GM18870 (cell line): Measurements from ENCODE around the gene TYROBP.
"Not testable (repeated sequence)": the region's sequence is repeated elsewhere in the genome, so short reads cannot be mapped to it uniquely, and the experiment has no call there.

Source experiments
- ATAC-seq: cut with Tn5 transposase; IDR thresholded peaks from one replicate; pipeline ENCODE4 v1.9.1; 2021; ENCODE audit warnings: moderate library complexity; ENCODE audit not compliant: unreplicated experiment

The TYROBP gene

DNA sequence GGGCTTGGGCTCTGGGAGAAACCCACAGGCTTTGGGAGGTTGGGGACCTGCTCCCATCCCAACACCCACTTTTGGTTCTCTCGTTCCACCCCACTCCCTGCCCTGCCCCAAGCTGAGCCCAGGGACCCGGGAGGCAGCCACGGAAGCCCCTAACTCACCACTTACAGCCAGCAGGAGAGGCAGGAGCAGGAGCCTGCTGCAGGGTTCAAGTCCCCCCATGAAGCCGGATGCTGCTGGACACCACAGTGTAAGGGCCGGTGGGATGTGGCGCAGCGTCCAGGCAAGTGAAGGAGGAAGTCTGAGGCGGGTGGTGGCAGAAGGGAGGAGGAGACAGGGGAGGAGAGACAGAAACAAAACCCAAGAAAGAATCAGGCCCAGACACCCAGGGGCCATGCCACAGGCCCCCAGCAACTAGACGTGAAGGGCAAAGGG, at the start of gene TYROBP:
Gene TYROBP (minus strand): TSS at position 286 of the 432 bp plus-strand sequence. CDS start 67 bp downstream, at position 219.
- no peak for ATAC-seq

GRCh38 chr19:35957411-35957810, 49.3 kb upstream of the TYROBP start:
- not testable (repeated sequence) for ATAC-seq

DNA sequence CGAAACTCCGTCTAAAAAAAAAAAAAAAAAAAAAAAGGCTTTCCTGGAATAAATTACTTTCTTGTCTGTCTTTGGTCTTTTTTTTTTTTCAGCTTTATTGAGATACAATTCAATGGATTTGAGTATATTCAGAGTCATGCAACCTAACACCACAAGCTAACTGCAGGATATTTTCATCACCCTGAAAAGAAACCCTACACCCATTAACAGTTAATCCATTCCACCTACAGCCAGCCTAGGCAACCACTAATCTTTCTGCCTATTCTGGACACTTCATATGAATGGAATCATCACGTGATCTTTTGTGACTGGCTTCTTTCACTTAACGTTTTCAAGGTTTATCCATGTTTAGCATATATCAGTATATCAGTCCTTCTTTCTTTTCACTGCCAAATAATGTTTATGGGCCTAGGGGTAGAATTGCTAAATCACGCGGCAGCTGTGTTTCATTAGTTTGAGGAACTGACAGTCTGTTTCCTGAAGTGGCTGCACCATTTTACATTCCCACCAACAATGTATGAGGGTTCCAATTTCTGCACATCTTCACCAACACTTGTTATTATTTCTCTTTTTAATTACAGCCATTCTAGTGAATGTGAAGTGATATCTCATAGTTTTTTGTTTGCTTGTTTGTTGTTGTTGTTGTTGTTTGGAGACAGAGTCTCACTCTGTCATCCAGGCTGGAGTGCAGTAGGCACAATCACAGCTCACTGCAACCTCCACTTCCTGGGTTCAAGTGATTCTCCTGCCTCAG, 48.0 kb upstream of the TYROBP start:
- ATAC-seq: no peak

DNA sequence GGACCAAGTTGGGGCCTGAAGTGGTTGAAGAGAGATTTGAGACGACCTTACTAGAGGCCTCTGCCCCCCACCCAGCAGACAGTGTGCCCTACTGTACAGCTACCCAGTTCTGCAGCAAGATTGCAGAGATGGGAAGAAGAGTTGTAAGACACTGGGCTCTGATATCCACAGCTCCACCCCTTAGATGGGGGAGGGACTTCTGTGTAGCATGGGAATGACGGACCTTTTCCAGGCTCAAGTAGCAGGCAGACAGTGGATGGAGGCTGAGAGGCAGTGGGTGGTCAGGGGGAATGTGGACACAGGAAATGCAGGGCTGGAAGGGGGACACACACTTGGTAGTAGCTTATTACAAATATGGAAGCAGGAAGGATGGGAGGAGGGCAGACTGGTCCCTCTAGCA, 41.0 kb upstream of the TYROBP start:
- ATAC-seq: no peak

DNA sequence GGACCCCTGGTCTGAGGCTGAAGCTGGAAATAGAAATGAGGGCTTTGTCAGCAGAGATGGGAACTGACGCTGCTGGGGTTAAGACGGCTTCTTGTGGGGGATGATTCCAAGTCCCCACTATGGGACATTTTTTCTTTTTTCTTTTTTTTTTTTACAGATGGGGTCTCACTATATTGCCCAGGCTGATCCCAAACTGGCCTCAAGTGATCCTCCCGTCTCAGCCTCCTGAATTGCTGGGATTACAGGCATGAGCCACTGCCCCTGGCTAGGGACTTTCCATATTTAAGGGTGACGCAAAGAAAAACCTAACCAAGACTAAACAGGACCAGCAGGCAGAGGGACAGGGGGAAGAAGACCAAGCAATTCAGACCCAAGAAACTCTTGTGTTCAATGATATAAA, 38.1 kb upstream of the TYROBP start:
- no peak for ATAC-seq

DNA sequence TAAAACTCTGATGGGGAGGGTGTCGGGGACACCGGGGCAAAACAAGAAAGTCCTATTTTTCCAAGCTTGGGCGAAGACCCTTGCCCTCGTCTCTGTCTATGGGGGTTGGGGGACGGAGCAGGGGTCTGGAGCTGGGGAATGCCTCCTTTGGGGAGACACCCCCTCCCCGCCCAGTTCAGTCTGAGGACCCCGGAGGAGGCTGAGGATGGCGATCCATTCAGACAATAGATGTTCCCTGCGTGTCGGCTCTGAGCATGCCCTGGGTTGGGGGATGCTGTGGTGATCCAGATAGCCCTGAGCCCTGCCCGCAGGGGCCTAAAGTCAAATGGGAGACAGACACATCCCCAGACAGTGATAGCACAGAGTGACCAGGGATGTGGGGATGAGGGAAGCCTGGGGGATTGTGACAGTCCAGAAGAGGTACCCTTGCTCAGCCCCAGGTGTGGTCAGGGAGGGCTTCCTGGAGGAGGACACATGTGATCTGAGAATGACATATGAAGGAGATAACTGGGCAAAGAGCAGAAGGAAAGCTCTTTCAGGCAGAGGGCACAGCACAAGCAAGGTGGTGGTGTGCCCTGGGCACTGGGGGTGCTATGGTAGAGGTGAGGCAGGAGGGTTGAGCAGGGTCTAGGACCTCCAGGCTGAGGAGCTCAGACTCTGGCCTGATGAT, 37.2 kb upstream of the TYROBP start:
- ATAC-seq: no peak

DNA sequence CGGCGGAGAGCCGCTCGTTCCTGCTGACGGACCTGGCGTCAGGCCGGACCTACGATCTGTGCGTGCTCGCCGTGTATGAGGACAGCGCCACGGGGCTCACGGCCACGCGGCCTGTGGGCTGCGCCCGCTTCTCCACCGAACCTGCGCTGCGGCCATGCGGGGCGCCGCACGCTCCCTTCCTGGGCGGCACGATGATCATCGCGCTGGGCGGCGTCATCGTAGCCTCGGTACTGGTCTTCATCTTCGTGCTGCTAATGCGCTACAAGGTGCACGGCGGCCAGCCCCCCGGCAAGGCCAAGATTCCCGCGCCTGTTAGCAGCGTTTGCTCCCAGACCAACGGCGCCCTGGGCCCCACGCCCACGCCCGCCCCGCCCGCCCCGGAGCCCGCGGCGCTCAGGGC, 36.5 kb upstream of the TYROBP start:
- ATAC-seq: no peak

DNA sequence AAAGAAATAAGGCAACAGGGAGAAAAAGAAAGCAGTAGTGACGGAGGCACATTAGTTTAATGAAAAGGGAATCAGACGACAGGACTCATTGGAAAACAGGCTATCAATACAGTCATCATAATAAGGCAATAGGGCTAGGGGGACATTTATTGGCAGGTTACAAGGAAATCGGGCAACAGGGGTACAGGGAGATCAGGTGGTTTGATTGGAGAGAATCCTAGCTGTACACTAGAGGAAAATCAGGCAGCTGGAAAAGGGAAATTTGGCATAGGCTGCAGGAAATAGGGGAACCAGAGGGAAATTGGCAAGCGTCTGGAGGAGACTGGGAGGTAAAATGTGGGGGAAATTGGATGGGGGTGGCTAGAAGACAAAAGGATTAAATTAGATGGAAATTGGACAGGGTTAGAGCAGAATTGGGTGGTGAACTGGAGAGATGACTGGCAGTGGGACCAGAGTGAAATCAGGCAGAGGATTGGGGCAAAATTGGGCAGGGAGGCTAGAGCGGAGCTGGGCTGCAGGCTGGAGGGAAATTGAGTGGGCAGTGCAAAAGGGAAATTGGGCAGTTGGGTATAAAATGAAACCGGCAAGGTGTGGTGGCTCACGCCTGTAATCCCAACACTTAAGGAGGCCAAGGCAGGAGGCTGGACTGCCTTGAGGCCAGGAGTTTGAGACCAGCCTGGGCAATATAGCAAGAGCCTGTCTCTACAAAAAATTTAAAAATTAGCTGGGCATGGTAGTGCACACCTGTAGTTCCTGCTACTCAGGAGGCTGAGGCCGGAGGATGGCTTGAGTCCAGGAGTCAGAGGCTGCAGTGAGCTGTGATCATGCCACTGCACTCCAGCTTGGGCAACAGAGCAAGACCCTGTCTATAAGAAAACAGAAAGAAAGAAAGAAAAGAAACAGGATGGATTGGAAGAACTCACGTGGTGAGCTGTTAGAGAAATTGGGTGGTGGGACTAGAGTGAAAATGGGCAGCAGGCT, 35.5 kb upstream of the TYROBP start:
- no peak for ATAC-seq

DNA sequence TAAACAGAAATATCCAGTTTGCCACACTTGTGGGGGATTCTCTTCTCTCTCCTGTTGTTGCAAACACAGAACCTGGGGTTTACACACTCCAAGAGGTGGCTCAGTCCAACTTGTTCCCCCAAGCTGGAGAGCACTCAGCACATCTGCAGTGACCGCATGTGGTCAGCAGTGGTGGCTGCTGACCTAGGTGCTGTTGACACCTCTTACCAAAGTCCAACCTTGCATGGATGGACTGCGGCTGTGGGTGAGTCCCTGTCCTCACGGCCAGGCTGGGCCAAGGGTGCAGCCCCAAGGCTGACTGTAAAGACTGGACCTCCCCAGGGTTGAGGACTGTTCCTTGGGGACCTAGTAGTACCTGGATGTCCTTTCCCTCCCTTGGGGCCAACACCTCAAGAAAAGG, 34.1 kb upstream of the TYROBP start:
- ATAC-seq: no peak

DNA sequence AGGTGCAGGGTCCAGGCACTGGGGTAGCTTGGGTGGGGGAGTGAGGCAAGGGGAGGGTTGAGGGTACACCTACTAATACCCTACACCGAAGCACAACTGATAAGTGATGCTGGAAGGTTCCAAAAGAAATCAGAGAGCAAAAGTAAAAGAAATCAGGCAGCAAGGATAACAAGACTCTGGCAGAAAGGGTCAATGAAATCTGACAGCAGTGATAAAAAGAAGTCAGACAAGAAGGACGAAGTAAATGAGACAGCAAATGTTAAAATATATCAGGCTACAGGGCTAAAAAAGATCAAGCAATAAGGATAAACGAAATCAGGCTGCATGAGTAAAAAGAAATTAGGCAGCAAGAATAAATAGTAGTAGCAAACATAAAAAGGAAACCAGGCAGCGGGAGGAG, 32.7 kb upstream of the TYROBP start:
- ATAC-seq: no peak

DNA sequence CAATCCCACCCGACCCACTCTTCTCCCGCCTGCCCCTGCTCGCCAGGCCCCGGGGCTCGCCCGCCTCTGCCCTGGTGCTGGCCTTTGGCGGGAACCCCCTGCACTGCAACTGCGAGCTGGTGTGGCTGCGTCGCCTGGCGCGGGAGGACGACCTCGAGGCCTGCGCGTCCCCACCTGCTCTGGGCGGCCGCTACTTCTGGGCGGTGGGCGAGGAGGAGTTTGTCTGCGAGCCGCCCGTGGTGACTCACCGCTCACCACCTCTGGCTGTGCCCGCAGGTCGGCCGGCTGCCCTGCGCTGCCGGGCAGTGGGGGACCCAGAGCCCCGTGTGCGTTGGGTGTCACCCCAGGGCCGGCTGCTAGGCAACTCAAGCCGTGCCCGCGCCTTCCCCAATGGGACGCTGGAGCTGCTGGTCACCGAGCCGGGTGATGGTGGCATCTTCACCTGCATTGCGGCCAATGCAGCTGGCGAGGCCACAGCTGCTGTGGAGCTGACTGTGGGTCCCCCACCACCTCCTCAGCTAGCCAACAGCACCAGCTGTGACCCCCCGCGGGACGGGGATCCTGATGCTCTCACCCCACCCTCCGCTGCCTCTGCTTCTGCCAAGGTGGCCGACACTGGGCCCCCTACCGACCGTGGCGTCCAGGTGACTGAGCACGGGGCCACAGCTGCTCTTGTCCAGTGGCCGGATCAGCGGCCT, 32.1 kb upstream of the TYROBP start:
- ATAC-seq: no peak

DNA sequence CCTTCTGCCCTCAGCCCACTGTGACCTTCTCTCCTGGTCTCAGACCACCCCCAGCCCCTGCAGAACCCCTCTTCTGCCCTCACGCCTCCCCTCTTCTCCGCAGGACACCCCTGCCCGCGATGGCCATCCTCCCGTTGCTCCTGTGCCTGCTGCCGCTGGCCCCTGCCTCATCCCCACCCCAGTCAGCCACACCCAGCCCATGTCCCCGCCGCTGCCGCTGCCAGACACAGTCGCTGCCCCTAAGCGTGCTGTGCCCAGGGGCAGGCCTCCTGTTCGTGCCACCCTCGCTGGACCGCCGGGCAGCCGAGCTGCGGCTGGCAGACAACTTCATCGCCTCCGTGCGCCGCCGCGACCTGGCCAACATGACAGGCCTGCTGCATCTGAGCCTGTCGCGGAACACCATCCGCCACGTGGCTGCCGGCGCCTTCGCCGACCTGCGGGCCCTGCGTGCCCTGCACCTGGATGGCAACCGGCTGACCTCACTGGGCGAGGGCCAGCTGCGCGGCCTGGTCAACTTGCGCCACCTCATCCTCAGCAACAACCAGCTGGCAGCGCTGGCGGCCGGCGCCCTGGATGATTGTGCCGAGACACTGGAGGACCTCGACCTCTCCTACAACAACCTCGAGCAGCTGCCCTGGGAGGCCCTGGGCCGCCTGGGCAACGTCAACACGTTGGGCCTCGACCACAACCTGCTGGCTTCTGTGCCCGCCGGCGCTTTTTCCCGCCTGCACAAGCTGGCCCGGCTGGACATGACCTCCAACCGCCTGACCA, 31.4 kb upstream of the TYROBP start:
- ATAC-seq: no peak

- no peak for ATAC-seq
Measured at GRCh38 chr19:35938282-35939224, 30.5 kb upstream of the TYROBP start.

- ATAC-seq: no peak
Measured at GRCh38 chr19:35937345-35938281, 29.5 kb upstream of the TYROBP start.

GRCh38 chr19:35936738-35937268, 28.7 kb upstream of the TYROBP start:
- no peak for ATAC-seq

DNA sequence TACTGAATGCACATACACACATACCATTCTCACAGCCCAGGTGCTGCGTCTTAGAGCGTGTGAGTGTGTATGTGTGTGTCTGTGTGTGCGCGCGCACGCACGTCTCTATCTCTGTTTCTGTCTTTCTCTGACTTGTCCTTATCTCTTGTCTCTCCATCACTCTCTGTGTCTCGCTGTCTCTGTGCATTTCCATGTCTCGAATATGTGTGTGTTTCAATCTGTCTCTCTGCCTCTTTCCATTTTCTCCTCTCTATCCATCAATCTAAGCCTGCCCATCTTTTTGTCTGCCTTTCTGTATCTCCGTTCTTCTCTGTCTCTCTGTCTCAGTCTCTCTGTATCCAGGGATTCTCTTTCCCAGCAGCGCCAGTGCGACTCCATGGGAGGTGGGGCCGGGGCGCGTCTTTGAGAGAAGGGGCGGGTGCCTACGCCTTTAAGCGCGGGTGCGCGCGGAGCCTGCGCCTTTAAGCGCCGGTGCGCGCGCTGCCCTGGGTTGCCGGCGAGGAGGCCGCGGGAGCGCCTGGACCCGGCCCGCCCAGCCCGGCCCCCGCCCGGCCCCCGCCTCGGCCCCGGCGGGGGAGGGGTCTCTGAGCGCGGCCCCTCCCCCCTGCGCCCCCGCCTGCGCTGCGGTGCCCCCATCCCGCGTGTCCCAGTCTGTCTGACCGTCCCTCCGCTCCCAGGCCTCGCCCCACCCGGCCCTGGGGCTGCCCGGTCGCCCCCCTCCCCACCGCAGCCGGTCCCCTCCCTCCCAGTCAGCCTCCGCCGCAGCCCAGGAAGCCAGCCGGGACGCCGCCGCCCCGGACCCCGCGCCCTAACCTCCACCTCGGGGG, 28.0 kb upstream of the TYROBP start, which contains the start of gene LRFN3:
Gene LRFN3 (plus strand): TSS at position 464 of the 827 bp plus-strand sequence. CDS start 3,052 bp downstream, outside the sequence.
- no peak for ATAC-seq
